Measurements from ENCODE around the gene DNAJC25.
"Not testable (repeated sequence)": the region's sequence is repeated elsewhere in the genome, so short reads cannot be mapped to it uniquely, and the experiment has no call there.

DNAJC25 gene

GRCh38 chr9:111631214-111631971 is at the start of gene DNAJC25:
DNAJC25 (plus strand) TSS chr9:111631334; CDS start chr9:111631408, 74 bp downstream.
- peak; percentile 98 for DNase-seq

DNA sequence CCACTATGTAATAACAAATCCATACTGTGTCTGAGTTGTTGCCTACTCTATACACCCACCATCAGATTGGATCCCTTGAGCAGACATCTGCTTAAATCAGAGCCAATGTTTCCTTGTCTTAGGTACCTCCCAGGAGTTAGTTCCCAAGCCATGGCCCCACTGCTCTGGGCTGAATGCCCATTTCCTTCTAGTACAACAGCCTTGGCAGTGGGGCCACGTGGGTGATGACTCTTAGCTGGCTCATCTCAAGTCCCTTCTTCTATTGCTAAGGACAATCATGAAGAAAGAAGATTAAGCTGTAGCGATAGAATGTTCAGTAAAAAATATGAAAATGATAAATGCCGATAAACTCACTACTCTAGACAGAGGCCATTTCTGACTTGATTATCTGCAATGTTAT is 48.2 kb upstream of the DNAJC25 start:
- DNase-seq, result no peak

DNA sequence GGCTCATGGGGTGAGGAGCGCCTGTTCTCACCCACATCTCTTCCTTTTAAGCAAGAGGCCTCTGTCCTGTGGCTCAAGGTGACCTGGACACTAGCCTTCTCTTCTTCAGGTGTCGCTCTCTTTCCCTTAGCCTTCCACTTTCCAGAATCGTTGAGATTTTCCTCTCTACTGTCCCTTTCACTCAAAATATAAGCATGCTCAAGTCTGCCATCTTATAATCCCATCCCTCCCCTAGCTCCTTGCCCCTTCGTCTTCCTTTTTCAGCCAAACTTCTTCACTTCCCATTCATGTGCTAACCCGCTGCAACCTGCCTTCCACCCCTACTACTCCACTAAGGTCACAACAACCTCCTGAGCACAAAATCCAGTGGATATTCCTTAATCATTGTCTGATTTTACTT is 44.8 kb upstream of the DNAJC25 start:
- DNase-seq, result no peak

GRCh38 chr9:111588846-111589245 is 42.3 kb upstream of the DNAJC25 start:
- DNase-seq, result no peak

- DNase-seq, result peak; percentile 70
These were observed 33.0 kb upstream of the DNAJC25 start for GRCh38 chr9:111597852-111598732.

DNA sequence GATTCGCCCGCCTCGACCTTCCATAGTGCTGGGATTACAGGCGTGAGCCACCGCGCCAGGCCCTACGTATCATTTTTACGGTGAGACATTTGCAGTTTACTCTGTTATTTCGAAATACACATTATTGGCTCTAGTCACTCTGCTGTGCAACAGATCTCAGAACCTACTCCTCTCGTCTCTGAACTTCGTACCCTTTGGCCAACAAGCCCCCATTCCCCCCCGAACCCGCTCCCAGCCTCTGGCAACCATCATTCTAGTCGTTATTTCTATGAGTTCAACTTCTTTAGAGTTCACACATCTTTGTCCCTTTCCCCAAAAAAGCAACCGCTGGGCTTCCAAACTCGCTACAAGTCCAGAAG is 32.4 kb upstream of the DNAJC25 start:
- no peak for DNase-seq

GRCh38 chr9:111599092-111599954 is 31.8 kb upstream of the DNAJC25 start, which contains the start of gene PTGR1:
PTGR1 (minus strand) TSS chr9:111599647; CDS start chr9:111597422, 2,225 bp downstream.
- DNase-seq, result peak; percentile 8

DNA sequence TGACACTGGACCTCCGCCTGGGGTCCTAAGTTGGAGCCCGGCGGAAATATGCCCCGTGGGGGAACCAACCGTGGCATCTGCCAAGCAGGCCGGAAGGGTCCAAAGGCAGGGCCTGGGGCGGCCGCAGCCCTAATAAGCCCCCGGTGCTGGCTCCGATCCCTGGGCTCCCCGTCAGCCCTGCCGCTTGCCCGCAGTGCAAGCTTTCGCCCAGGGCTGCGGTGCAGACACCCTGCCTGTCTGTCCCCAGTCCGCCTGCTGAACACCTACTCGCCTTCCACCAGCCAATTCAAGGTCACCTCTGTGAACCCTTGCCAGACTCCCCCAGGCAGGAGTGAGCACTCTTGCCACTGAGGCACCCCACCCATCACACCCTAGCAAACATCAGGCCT is 31.2 kb upstream of the DNAJC25 start:
- no peak for DNase-seq

- no peak for DNase-seq
These were observed 29.7 kb upstream of the DNAJC25 start for GRCh38 chr9:111601237-111602018.

GRCh38 chr9:111603041-111603440 is 28.1 kb upstream of the DNAJC25 start:
- DNase-seq, result no peak

DNA sequence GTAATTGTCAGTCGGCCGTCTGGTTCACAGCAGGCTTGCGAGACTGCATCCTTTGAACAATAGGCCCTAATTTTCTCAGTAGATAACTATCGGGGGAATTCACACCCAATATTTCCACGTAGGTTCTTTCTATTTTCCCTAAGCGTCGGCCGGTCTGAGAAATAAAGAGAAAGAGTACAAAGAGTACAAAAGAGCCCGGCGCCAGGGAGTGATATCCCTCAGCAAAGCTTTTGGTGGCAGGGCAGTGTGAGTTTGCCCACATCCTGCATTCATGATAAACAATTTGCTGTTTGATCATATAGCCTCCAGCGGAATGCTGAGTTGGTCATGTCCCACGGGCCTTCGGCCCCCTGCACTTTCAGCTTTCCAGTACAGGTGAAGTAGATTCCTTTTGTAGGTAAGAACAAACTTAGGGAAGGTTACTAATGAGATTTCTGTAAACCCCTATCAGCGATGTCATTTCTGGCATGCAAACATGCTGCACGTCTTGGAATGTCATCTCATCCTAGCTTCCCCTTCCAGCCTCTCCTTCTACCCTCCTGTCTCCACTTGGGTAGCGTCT is 27.0 kb upstream of the DNAJC25 start:
- DNase-seq, result no peak

DNA sequence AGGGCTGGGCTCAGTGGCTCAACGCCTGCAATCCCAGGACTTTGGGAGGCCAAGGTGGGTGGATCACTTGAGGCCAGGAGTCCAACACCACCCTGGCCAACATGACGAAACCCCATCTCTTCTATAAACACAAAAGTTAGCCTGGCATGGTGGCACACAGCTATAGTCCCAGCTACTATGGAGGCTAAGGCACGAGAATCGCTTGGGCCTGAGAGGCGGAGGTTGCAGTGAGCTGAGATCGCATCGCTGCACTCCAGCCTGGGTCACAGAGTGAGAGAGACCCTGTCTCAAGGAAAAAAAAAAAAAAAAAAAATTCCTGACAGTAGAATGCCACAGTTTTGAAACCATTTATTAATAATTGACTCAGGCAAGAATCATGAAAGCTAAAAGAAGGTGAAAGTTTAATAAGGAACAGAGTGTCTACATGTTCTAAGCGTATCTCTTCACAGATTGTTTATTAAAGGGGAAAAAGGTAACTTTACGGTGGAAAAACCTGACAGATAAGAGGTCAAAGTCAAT is 26.0 kb upstream of the DNAJC25 start:
- no peak for DNase-seq

DNA sequence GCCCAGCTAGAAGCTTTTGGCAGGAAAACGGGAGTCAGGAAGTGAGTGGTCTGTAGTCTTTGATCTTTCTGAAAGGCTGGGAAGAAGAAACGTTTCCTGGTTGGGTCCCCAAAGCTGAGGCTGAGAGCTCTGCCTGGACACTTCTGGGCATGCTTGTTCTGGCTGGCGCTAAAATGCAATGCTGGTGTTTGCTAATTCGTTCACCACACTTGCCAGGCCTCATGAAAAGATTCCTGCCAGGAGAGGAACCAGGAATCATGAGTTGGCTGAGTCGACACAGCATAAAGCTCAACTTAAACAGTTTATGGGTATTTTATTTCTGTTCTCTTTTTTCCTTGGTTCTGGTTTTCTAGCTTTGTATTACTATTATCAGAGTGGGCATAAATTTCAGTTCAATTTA is 21.0 kb upstream of the DNAJC25 start:
- DNase-seq, result no peak

DNA sequence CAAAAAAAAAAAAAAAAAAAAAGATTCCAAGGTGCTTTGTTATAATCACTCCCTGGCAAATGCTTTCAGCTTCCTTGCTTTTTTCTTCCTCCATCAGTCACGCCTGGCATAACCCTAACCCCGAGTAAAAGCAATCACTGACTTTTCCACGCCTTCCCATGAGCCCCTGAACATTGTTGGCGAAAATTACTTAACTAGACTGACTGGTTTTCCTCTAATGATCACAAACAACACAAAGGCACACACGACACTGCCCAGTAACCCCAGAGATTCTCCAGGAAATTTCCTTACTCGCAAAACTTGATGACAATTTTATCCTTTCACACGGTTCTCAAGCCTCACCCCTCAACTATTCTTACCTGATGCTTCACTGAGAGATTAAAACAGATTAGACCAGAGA is 20.3 kb upstream of the DNAJC25 start:
- DNase-seq, result no peak

- DNase-seq, result no peak
These were observed 17.6 kb upstream of the DNAJC25 start for GRCh38 chr9:111613436-111614040.

GRCh38 chr9:111615928-111616327 is 15.2 kb upstream of the DNAJC25 start:
- DNase-seq, result no peak

DNA sequence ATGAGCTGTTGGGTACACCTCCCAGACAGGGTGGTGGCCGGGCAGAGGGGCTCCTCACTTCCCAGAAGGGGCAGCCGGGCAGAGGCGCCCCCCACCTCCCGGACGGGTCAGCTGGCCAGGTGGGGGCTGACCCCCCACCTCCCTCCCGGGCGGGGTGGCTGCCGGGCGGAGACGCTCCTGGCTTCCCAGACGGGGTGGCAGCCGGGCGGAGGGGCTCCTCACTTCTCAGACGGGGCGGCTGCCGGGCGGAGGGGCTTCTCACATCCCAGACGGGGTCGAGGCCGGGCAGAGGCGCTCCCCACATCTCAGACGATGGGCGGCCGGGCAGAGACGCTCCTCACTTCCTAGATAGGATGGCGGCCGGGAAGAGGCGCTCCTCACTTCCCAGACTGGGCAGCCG is 13.8 kb upstream of the DNAJC25 start:
- not testable (repeated sequence) for DNase-seq

DNA sequence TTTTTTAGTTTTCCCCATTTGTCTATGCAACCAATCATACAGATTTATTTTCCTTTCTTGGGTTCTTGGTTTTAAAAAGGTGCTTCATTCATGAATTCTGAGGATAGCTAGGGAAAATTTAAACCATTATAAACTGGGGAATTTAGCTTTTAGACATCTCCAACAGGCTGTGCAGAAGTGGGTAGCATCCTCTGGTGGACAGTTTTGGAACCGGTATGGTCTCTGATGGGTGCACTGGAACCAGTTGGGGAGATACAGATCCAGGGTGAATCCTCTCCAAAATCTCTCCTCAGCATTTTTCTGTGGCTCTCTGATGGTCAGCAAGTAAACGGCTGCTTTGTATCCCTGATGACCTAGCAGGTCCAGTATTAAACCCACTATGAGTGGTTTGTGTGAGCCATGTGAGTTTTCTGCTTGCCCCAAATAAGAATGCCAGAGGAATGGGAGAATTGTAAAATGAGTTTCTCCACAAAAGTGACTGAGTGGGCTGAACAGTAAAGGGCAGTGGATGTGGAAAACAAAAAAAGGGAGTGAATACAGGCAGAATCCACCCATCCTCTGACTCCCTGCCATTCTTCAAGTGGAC is 9.1 kb upstream of the DNAJC25 start:
- DNase-seq, result peak; percentile 31

DNA sequence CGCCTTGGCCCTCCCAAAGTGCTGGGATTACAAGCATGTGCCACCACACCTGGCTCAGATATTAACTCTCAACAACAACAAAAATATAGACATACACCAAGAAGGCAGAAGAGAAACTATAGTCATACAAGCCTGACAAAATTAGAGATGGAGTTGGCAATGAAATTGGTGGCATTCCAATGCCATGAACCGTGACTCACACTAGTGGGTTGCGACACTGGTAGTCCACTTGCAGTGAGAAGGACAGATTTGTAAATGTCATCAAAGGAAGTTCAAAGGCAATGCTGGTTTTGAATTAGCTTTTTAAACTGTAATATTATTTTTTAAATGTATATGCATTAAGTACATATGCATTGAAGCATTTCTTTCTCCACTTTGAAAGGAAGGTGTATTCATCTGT is 8.5 kb upstream of the DNAJC25 start:
- DNase-seq, result no peak

GRCh38 chr9:111627260-111627963 is 3.7 kb upstream of the DNAJC25 start:
- DNase-seq, result no peak
